ENCODE results near the gene IGSF9B.

- TF ChIP-seq CTCF (conservative IDR thresholded peaks at IDR 0.05; ENCODE audit: low read depth, low read length), result no peak
- no peak for TF ChIP-seq EZH2 (IDR thresholded peaks at IDR 0.05; ENCODE audit: borderline replicate concordance, low read depth, low read length, poor library complexity, severe bottlenecking)
These were observed 89.3 kb downstream of the IGSF9B start for GRCh38 chr11:133867456-133867855.
